H1 (cell line): Measurements from ENCODE around the gene LSM4. TPM values are rescaled to one million over a fixed set of nuclear protein-coding genes. Genes with fewer than 3 reads are reported as not detected.

ENCODE experiments used
- ATF3 ChIP-seq: IDR thresholded peaks from 2 replicates; pipeline ENCODE4 v1.6.1; 2011; ENCODE audit warnings: low read depth, mild to moderate bottlenecking, low read length; ENCODE audit not compliant: insufficient read depth
- BRCA1 ChIP-seq: IDR thresholded peaks from 2 replicates; pipeline ENCODE4 v1.6.1; 2012; ENCODE audit warnings: low read depth, low read length, improper control_type of control experiment
- CBX5 ChIP-seq: fragments of 300-800, 300-1000 bp; sonication (generic); IDR thresholded peaks from 2 replicates; pipeline ENCODE4 v1.7.1; 2016; ENCODE audit warnings: antibody characterized with exemption, low read length, low read depth
- CHD1 ChIP-seq: IDR thresholded peaks from 2 replicates; pipeline ENCODE4 v1.6.1; 2012; ENCODE audit warnings: low read depth, low read length, improper control_type of control experiment
- CHD2 ChIP-seq: IDR thresholded peaks from 2 replicates; pipeline ENCODE4 v1.6.1; 2012; ENCODE audit warnings: low read length, improper control_type of control experiment
- CTBP2 ChIP-seq: IDR thresholded peaks from 2 replicates; pipeline ENCODE4 v1.7.0; 2011; ENCODE audit warnings: borderline replicate concordance, mild to moderate bottlenecking, moderate library complexity, mixed read lengths, low read length; ENCODE audit not compliant: insufficient read depth, insufficient read length
- EP300 ChIP-seq, 2 experiments: IDR thresholded peaks; 1 replicate in 1 of 2; 2 replicates in 1 of 2; pipeline ENCODE4 v1.6.1; 2011 to 2012; ENCODE audit warnings: low read depth in 2 of 2, low read length in 2 of 2, mild to moderate bottlenecking in 2 of 2, borderline replicate concordance in 1 of 2, inconsistent platforms in 1 of 2, moderate library complexity in 1 of 2
- EZH2 ChIP-seq: fragments of 200-600 bp; sonication (generic); IDR thresholded peaks from 2 replicates; pipeline ENCODE4 v1.7.1; 2012; ENCODE audit warnings: low read depth, mild to moderate bottlenecking, moderate library complexity, low read length, inconsistent platforms; ENCODE audit not compliant: severe bottlenecking
- GTF2F1 ChIP-seq: IDR thresholded peaks from 2 replicates; pipeline ENCODE4 v1.6.1; 2012; ENCODE audit warnings: low read depth, low read length, improper control_type of control experiment, borderline replicate concordance
- HDAC2 ChIP-seq, 2 experiments: fragments of 300-600 bp in 1 of 2; sonication (generic) in 1 of 2; IDR thresholded peaks; 2 replicates each; pipeline ENCODE4 v1.6.1; 2011 to 2012; ENCODE audit warnings: low read depth in 2 of 2, low read length in 2 of 2, mild to moderate bottlenecking in 2 of 2, moderate library complexity in 2 of 2, borderline replicate concordance in 1 of 2, inconsistent platforms in 1 of 2
- HDAC6 ChIP-seq: IDR thresholded peaks from one replicate; pipeline ENCODE4 v1.7.1; 2012; ENCODE audit warnings: low read depth, mild to moderate bottlenecking, inconsistent platforms, low read length, moderate library complexity
- MAX ChIP-seq: IDR thresholded peaks from 2 replicates; pipeline ENCODE4 v1.6.1; 2012; ENCODE audit warnings: inconsistent platforms
- PHF8 ChIP-seq: fragments of 200-600 bp; sonication (generic); conservative IDR thresholded peaks from 2 replicates; pipeline ENCODE4 v1.7.1; 2012; ENCODE audit warnings: low read depth, mild to moderate bottlenecking, inconsistent platforms, low read length, moderate library complexity
- POLR2A ChIP-seq, 2 experiments: IDR thresholded peaks; 1 replicate in 1 of 2; 2 replicates in 1 of 2; pipeline ENCODE4 v1.6.1; 2011; ENCODE audit warnings: low read depth in 2 of 2, low read length in 2 of 2, mild to moderate bottlenecking in 2 of 2; ENCODE audit errors: control extremely low read depth in 1 of 2
- POLR2AphosphoS5 ChIP-seq: IDR thresholded peaks from 2 replicates; pipeline ENCODE4 v1.6.1; 2011; ENCODE audit warnings: low read depth, low read length
- RAD21 ChIP-seq, 2 experiments: IDR thresholded peaks in 1 of 2; conservative IDR thresholded peaks in 1 of 2; 2 replicates each; pipeline ENCODE4 v1.6.1; 2011; ENCODE audit warnings: low read depth in 2 of 2, low read length in 2 of 2, improper control_type of control experiment in 1 of 2, inconsistent platforms in 1 of 2, mild to moderate bottlenecking in 1 of 2, moderate library complexity in 1 of 2
- RXRA ChIP-seq: IDR thresholded peaks from 2 replicates; pipeline ENCODE4 v1.6.1; 2011; ENCODE audit warnings: low read depth, mild to moderate bottlenecking, low read length, moderate library complexity; ENCODE audit not compliant: insufficient read depth
- SAP30 ChIP-seq: fragments of 300-600 bp; sonication (generic); IDR thresholded peaks from 2 replicates; pipeline ENCODE4 v1.7.1; 2012; ENCODE audit warnings: low read length, moderate library complexity, mild to moderate bottlenecking, inconsistent platforms; ENCODE audit not compliant: insufficient read depth, insufficient replicate concordance
- SIN3A ChIP-seq, 2 experiments: IDR thresholded peaks in 1 of 2; conservative IDR thresholded peaks in 1 of 2; 2 replicates each; pipeline ENCODE4 v1.6.1; 2011 to 2012; ENCODE audit warnings: low read length in 2 of 2, improper control_type of control experiment in 1 of 2, low read depth in 1 of 2, mild to moderate bottlenecking in 1 of 2
- SP2 ChIP-seq: IDR thresholded peaks from 2 replicates; pipeline ENCODE4 v1.6.1; 2012; ENCODE audit warnings: mild to moderate bottlenecking, low read length, inconsistent platforms
- TAF1 ChIP-seq: IDR thresholded peaks from 2 replicates; pipeline ENCODE4 v1.6.1; 2011; ENCODE audit warnings: mild to moderate bottlenecking, low read depth, low read length
- polyA plus RNA-seq, 7 experiments: library from polyadenylated mRNA; depleted of rRNA in 3 of 7; stranded (reverse) in 5 of 7; unstranded in 2 of 7; fragments of >200 nt in 5 of 7; fragments of 200-250 nt in 2 of 7; gene quantifications; 1 replicate in 5 of 7; 2 replicates in 1 of 7; 4 replicates in 1 of 7; pipeline versions ENCODE4 v1.2.1 to v1.2.3, GENCODE V29; 2011 to 2013; ENCODE audit warnings: missing spikeins in 2 of 7, mixed read lengths in 2 of 7
- total RNA-seq: library from RNA; stranded (reverse); fragmentation: NEBNext Ultra II Directional; extraction: Animal tissue kit (Norgen Biotek cat#: 25700); gene quantifications from 2 replicates; pipeline ENCODE4 v1.2.1, GENCODE V29; 2021

Gene LSM4
- total and polyA plus RNA-seq, 2 of the 8 experiments (the other 6 are each of a cell fraction or from before 2014, with no cell fraction given): 302 to 319 TPM

GRCh38 chr19:18281082-18282020, 41.5 kb downstream of the LSM4 start, which contains the start of gene JUND (continued):
- peak in 1 of 2 experiments; percentile 99; a peak in 2 of 3 replicates for TF ChIP-seq POLR2A (IDR thresholded peaks at IDR 0.05; ENCODE audit: control extremely low read depth in 1 of 2, low read depth in 2 of 2, low read length in 2 of 2)
- TF ChIP-seq CHD1: no peak
- no peak for TF ChIP-seq BRCA1
- peak in 1 of 2 experiments; percentile 49; a peak in 1 of 4 replicates for TF ChIP-seq HDAC2 (IDR thresholded peaks at IDR 0.05; ENCODE audit: borderline replicate concordance in 1 of 2, low read depth in 2 of 2, low read length in 2 of 2)
- TF ChIP-seq CHD2: 0 out of 2 replicates have a peak, but pooled peaks have one; percentile 9
- TF ChIP-seq HDAC6: no peak
- TF ChIP-seq CTBP2: no peak
- TF ChIP-seq SP2: no peak
- TF ChIP-seq EP300 (IDR thresholded peaks at IDR 0.05; ENCODE audit: borderline replicate concordance in 1 of 2, low read depth in 2 of 2, low read length in 2 of 2): peak; percentile 80 to 96
- TF ChIP-seq EZH2: no peak
- peak; percentile 50; the same call in 1 of the 2 replicates for TF ChIP-seq MAX
- no peak for TF ChIP-seq CBX5
- TF ChIP-seq SAP30: no peak
- TF ChIP-seq PHF8: peak; percentile 82
- peak; percentile 97 for TF ChIP-seq GTF2F1
- no peak for TF ChIP-seq RXRA
- peak; percentile 96 for TF ChIP-seq POLR2AphosphoS5
- no peak for TF ChIP-seq ATF3
- TF ChIP-seq TAF1: peak; percentile 91
- 0 out of 4 replicates have a peak, but pooled peaks of 1 of the 2 experiments have one; percentile 0 for TF ChIP-seq RAD21 (IDR thresholded peaks at IDR 0.05 in 1 of 2, conservative IDR thresholded peaks at IDR 0.05 in 1 of 2; ENCODE audit: low read depth in 2 of 2, low read length in 2 of 2)
- 0 out of 4 replicates have a peak, but pooled peaks of 1 of the 2 experiments have one; percentile 19 for TF ChIP-seq SIN3A (conservative IDR thresholded peaks at IDR 0.05 in 1 of 2, IDR thresholded peaks at IDR 0.05 in 1 of 2; ENCODE audit: low read depth in 1 of 2, low read length in 2 of 2)
